NK-92 treated with Interleukin-12 subunit alpha and Interleukin-12 subunit beta, amount 100 ng/mL, for 24 hours (cell line): ENCODE data around the gene RPL32.
"Not testable (repeated sequence)": the region's sequence is repeated elsewhere in the genome, so short reads cannot be mapped to it uniquely, and the experiment has no call there.

Experiments used
- DNase-seq: peaks from one replicate; lab custom pipeline; 2025; lab: John Stamatoyannopoulos, UW

Gene RPL32

GRCh38 chr3:12841149-12841969, at the start of gene RPL32:
TSS of gene RPL32 (minus strand) at chr3:12841565. CDS start at chr3:12840237, 1,328 bp downstream.
- peak; percentile 54 for DNase-seq

DNA sequence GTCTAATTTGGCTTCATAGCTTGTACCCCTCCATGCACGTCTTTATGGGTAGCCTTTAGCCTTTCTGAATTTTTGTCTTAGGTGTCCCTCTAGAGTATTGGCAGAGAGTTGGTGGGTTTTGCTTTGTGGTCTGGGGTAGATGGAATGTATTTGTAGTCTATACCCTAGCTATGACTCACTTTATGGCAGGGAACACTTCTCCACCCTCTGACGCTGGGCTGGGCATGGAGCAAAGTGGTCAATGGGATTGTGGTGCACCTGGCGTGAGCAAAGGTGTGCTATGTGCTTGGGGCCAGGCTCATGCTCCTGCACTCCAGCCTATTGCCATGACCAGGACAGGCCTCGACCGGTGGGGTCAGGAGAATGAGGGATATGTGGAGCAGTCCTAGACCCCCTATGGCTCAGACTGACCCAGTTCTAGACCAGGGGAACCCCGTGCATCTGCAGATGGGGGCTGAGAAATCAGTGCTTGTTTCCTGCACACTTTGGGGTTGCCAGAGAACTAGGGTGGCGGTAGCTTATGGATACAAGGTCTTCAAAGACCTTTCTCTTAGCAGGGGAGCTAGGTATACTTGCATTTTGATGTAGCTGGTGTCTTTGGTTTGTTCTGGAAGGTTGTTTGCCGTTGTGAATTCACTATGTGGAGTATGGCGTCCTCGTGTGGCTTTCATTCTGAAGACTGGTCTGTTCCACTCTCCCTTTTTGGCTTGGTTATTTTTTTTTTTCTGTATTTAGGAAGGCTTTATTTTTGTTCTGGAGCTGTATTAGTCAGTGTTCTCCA, 49.4 kb upstream of the RPL32 start:
- DNase-seq, result no peak

GRCh38 chr3:12886736-12887135, 45.4 kb upstream of the RPL32 start:
- DNase-seq, result no peak

GRCh38 chr3:12886106-12886679, 44.8 kb upstream of the RPL32 start:
- DNase-seq, result no peak

DNA sequence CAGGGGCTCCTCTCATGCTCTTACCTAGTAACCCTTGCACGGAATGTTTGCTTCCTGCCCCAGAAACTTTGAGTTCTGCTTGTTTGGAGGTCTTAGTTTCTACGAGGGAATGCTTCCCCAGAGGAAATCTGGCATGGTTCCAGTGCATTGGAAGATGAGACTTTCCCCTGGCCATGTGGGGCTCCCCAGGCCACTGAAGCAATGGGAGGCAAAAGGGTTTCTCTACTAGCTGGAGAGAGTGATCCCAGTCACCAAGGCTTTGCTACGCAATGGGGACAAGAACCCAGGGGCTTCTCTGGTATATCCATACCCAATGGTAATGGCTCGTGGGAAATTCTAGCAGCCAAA, 44.2 kb upstream of the RPL32 start:
- DNase-seq, result no peak

DNA sequence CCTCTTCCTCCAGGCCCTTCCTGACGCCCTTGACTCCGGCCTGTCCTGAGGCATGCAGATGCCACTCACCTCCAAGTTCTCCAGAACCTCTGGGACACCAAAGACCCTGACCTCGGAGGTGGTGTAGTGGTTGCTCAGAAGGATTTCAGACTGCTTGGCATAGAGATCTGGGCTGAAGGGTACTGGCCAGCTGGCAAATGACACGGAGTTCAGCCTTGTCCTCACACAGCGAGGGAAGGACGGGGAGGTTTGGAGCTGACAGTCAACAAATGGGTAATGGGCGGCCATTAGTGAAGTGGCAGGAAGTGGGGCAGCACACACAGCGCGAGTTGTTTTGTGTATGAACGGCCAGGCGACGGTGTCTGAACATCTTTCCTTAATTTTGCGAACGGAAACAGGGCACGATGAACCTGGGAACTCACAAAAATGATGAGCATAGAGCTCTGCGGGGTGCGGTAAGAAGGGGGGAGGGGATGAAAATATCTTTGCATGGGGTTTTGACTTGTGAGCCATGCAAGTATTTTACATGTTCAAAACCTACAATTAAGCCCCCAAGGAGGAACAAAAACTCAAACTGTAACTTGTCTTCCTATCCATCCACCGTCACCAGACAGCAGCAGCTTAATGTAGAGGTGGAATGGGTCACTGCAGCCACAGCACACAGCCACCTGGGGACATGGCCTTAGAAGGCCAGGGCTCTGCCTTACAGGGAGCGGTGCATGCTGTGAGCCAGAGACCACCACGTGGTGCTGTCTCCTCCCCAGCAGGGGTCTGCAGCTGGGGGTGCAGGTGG, 43.6 kb upstream of the RPL32 start:
- DNase-seq, result no peak

DNA sequence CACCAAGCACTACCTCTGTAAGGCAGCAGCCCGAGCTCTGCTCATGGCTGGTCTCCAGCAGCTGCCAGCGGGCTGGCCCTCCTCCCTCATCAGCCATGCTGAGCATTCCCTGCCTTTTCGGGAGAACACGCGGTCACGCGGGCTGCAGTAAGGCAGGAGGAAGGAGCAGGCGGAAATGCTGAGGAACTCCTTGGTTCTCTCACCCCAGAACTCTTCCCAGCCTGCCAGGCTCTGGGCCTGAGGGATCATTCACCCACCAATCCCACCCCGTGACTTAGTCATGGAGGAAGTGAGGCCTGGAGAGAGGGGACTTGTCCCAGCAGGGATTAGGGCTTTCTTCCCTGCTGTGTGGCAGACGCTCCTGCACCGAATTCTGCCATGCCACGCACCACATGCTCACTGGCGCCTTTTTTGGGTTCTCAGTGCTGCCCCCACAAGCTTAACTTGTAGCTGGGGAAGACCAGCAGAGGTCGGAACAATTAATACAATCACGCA, 42.9 kb upstream of the RPL32 start:
- no peak for DNase-seq

- no peak for DNase-seq
These were observed 41.3 kb upstream of the RPL32 start for GRCh38 chr3:12882336-12883310.

DNA sequence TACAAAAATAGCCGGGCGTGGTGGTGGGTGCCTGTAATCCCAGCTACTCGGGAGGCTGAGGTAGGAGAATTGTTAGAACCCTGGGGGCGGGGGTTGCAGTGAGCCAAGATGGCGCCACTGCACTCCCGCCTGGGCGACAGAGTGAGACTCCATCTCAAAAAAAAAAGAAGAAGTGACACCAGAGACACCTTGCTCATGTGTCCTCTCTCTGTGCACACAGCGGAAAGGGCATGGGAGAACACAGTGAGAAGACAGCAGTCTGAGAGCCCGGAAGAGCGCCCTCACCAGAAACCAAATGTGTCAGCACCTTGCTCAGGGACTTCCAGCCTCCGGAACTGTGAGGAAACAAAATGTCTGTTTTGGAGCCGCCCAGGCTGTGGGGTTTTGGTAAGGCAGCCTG, 40.5 kb upstream of the RPL32 start:
- DNase-seq, result not testable (repeated sequence)

DNA sequence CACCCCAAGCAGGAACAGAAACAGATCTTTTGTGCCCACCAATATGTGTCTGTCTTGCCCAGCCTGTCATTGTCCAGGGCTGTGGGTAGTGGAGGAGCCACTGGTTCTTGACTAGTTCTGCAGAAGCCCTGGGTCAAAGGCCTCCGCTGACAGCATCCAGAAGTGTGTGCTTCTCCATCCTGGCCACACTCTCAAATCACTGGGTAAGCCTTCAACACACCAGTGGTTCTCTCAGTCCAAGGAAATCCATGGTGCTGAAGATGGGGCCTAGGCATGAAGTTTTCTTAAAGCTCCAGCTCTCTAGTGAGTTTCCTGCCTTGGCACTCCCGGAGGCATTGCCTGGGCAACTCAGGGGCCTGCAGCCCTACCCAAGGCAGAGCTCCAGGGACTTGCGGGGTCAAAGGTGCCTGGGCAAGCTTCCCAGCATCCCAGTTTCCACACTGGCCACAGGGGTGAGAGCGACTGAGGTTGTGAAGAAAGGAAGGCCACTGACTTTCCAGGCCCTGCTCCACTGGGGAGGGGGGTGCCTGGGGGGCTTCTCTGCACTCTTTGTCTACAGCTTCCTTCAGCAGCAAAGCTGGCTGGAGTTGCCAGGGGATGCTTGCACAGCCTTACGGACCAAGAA, 37.9 kb upstream of the RPL32 start:
- DNase-seq, result no peak

- not testable (repeated sequence) for DNase-seq
These were observed 37.4 kb upstream of the RPL32 start for GRCh38 chr3:12878758-12879157.

DNA sequence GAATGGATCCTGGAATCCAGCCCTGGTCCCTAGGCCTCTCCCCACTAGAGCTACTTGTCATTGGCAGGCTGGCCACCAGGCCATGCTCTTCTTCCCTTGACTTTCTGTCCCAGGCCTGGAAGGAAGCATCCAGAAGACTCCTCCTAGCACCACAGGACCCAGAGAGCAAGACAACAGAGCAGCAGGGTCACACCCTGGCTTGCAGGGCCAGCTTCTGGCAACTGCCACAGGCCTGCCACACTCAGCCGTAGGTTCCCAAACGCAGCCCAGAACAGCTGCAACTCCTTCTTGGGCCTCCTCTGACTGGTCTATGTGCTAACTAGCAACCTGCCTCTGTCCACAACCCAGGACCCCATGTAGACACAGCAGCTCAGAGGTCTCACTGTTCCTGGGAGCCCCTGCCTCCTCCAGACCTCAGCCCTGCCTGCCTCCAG, 36.8 kb upstream of the RPL32 start:
- DNase-seq, result no peak

GRCh38 chr3:12877040-12877439, 35.7 kb upstream of the RPL32 start:
- DNase-seq, result no peak

GRCh38 chr3:12875857-12876836, 34.8 kb upstream of the RPL32 start:
- no peak for DNase-seq

DNA sequence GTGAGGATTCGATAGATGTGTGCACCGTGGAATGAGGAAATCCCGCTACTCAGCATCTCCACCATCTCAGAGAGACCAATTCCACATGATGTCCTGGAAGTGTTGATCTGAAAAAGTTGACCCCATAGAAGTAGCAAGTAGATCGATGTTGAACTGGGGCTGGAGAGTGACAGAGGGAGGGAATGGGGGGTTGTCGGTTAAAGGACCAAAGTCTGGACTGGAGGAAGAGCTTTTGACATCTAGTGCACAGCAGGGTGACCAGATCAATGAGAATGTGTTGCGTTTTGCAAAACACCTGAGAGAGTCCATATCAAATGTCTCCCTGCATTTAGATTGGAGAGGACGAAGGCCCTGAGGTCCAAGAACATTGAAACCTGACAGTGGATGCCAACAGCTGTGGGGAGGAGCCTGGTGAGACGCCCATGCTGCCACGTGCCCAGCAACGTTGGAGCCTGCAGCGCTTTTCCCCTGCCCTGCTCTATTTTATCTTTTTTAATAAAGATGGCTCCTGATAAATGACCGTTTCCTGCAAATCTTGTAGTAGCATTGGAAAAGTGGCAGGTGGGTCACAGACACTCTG, 30.1 kb upstream of the RPL32 start:
- DNase-seq, result no peak

GRCh38 chr3:12870942-12871341, 29.6 kb upstream of the RPL32 start:
- DNase-seq, result no peak

- no peak for DNase-seq
These were observed 27.8 kb upstream of the RPL32 start for GRCh38 chr3:12869035-12869621.
